Thyroid gland (tissue), 4 donors: ENCODE data around the gene ABAT. TPM values are rescaled to one million over a fixed set of nuclear protein-coding genes. Genes with fewer than 3 reads are reported as not detected.

Experiments
- DNase-seq, 2 donors: peaks; one replicate each; pipeline ENCODE4 v3.0.0-alpha.2; 2019
- H3K27ac ChIP-seq, 3 donors: fragments of 200-600 bp; sonication (generic); 1 replicate in 2 of 3; 2 replicates in 1 of 3; pipeline ENCODE4 v1.5.1; 2016 to 2019; ENCODE audit warnings: mild to moderate bottlenecking in 1 of 3, moderate library complexity in 1 of 3
- H3K27me3 ChIP-seq: fragments of 200-600 bp; sonication (generic); one replicate; pipeline ENCODE4 v1.5.1; 2019
- H3K36me3 ChIP-seq, 2 donors: fragments of 200-600 bp; sonication (generic); one replicate each; pipeline ENCODE4 v1.5.1; 2016 to 2019
- H3K4me1 ChIP-seq, 2 donors: fragments of 200-600 bp; sonication (generic); one replicate each; pipeline ENCODE4 v1.5.1; 2017 to 2019
- H3K4me3 ChIP-seq, 3 donors: fragments of 200-600 bp; sonication (generic); replicated peaks in 1 of 3; 1 replicate in 2 of 3; 2 replicates in 1 of 3; pipeline ENCODE4 v1.5.1; 2016; ENCODE audit warnings: mild to moderate bottlenecking in 1 of 3
- H3K9me3 ChIP-seq: fragments of 200-600 bp; sonication (generic); one replicate; pipeline ENCODE4 v1.5.1; 2017
- POLR2A ChIP-seq, 2 donors: fragments of 450-650 bp; IDR thresholded peaks; one replicate each; pipeline ENCODE4 v1.6.1; 2017; ENCODE audit warnings: antibody characterized with exemption in 2 of 2, mild to moderate bottlenecking in 2 of 2, moderate library complexity in 1 of 2
- WGBS, 2 donors: methylation state at CpG; one replicate each; pipeline ENCODE4 v1.1.5; 2017; 5-methylcytosine and 5-hydroxymethylcytosine counted together
- intact Hi-C: fragments of 100-400 bp; cut with DNase I; formaldehyde crosslinking; loops from one replicate; pipeline ENCODE4 v1.15.1; 2023
- total RNA-seq, 4 donors: library from RNA; depleted of rRNA; stranded (reverse); fragments of >200 nt; gene quantifications; one replicate each; pipeline ENCODE4 v1.2.3, GENCODE V29; 2016
- TF ChIP-seq, protein P1 (sequence below), 6 experiments: fragments of 200-600 bp in 3 of 6; fragments of 450-650 bp in 3 of 6; sonication (generic) in 3 of 6; IDR thresholded peaks; one replicate each; pipeline ENCODE4 v1.5.1; 2016 to 2019; ENCODE audit warnings: antibody characterized with exemption in 6 of 6, mild to moderate bottlenecking in 2 of 6, inconsistent platforms in 1 of 6, moderate library complexity in 1 of 6

ABAT gene
- total RNA-seq, 4 donors from 2014 or later: 10.9 to 53.7 (median 35.9) TPM

DNA sequence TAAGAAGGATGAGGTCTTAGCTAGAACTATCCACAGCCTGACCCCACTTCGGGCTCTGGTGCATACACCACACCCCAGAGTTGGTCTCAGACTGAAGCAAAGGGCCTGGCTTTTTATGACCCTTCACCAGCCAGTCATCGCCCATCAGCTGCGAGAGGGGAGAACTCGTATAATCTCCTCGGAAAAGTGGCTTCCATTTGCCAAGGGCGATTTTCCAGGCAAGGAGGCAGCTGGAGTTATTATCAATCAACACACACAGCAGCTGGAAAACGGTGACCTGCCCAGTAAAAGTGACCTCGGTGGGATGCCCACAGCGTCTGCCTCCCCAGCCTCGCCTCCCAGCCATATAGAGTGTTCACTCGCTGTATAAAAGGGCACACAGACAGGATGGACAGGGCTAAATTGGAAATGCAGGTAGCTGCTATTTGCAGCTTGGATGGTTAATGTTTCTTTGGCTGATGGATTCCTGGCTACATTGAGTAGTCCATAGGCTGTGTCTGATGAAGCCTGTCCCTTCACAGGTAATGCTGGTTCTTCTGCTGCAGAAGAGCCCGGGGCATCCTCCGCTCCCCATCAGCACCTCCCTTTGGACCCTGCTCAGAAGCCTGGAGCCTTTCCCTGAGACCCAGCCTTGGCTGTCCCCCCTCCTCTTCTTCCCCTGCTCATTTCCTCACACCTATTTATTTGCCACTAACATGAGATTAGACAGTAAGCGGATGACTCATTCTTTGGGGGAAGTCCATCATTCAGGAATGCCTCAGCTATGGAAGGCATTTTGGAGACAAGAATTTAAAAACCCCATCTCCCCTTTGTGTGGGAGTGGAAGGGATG is 77.3 kb downstream of the ABAT start:
- Histone ChIP-seq H3K27me3 (no peaks in the 10 kb centered on the region), H3K27ac (no peak overlapping the region), H3K9me3 (no peaks in the 10 kb centered on the region), H3K36me3 (no peaks in the 10 kb centered on the region), H3K4me3 (no peak overlapping the region), H3K4me1 (no peaks in the 10 kb centered on the region)
- 74 to 77% methylated on average over 14 of the region's 14 CpGs for WGBS, 2 donors
- TF ChIP-seq POLR2A (IDR thresholded peaks at IDR 0.05): no peak
- TF ChIP-seq, protein P1, sequence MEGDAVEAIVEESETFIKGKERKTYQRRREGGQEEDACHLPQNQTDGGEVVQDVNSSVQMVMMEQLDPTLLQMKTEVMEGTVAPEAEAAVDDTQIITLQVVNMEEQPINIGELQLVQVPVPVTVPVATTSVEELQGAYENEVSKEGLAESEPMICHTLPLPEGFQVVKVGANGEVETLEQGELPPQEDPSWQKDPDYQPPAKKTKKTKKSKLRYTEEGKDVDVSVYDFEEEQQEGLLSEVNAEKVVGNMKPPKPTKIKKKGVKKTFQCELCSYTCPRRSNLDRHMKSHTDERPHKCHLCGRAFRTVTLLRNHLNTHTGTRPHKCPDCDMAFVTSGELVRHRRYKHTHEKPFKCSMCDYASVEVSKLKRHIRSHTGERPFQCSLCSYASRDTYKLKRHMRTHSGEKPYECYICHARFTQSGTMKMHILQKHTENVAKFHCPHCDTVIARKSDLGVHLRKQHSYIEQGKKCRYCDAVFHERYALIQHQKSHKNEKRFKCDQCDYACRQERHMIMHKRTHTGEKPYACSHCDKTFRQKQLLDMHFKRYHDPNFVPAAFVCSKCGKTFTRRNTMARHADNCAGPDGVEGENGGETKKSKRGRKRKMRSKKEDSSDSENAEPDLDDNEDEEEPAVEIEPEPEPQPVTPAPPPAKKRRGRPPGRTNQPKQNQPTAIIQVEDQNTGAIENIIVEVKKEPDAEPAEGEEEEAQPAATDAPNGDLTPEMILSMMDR (IDR thresholded peaks at IDR 0.05): no peak
- intact Hi-C loops: no loop called here
- DNase-seq: no peak

DNA sequence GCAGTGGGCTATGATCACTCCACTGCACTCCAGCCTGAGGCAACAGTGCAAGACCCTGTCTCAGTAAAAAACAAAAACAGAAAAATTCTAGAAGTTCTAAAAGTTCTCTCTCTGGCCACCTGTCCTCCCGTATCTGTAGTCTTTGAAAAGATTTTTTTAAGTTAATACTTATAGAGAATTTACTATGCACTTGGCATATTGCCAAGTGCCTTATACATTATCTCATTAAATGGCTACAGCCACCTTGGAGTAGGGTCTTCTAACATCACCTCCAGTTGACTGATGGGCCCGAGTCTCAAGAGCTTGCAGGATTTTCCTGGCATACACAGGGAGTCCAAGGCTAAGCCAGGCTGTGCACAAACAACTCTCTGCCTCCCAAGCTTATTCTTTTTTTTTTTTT is 78.3 kb downstream of the ABAT start:
- DNase-seq: no peak
- Histone ChIP-seq H3K27me3 (no peaks in the 10 kb centered on the region), H3K27ac (no peak overlapping the region), H3K4me3 (no peak overlapping the region), H3K36me3 (no peaks in the 10 kb centered on the region), H3K4me1 (no peaks in the 10 kb centered on the region), H3K9me3 (no peaks in the 10 kb centered on the region)
- intact Hi-C loops: no loop called here
- WGBS, 2 donors: 44 to 48% methylated on average over 2 of the region's 2 CpGs
- TF ChIP-seq, protein P1 (IDR thresholded peaks at IDR 0.05): no peak
- no peak for TF ChIP-seq POLR2A (IDR thresholded peaks at IDR 0.05)

DNA sequence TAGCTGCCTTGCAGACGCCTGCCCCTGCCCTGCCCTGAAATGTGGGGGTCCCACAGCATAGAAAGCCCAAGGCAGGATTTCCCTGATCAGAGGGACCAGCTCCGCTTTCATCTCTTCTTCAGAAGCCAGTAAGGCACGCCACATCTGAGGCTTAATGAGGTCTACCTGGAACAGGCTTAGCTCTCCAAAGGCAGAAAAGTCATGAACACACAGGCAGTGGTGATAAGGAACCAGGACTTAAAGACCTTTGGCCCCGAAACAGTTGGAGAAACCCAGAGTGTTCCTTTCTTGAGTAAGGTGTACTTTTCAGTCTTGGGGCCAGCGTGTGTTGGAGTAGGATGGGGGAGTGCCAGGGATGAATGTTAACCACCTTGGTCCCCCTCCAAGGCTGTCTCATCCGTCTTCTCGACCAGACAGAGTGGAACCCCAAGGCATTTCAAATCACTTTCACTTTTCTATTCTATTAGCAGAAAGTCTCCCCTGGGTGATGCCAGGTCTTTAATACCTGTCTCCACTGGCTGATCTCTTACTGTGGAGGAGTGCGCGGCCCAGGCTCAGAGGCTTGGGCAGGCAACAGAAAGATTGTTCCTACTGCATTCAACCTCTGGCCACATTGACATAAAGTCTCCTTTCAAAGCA is 79.1 kb downstream of the ABAT start:
- intact Hi-C loops: no loop called here
- no peaks in the 10 kb centered on the region for H3K9me3 ChIP-seq
- no peaks in the 10 kb centered on the region for H3K4me1 ChIP-seq
- no peak for DNase-seq
- H3K27me3 ChIP-seq: no peaks in the 10 kb centered on the region
- TF ChIP-seq, protein P1 (IDR thresholded peaks at IDR 0.05): no peak
- TF ChIP-seq POLR2A (IDR thresholded peaks at IDR 0.05): no peak
- H3K27ac ChIP-seq: no peak overlapping the region
- H3K4me3 ChIP-seq: no peak overlapping the region
- WGBS, 2 donors: 72 to 73% methylated on average over 9 of the region's 9 CpGs
- H3K36me3 ChIP-seq: no peaks in the 10 kb centered on the region

DNA sequence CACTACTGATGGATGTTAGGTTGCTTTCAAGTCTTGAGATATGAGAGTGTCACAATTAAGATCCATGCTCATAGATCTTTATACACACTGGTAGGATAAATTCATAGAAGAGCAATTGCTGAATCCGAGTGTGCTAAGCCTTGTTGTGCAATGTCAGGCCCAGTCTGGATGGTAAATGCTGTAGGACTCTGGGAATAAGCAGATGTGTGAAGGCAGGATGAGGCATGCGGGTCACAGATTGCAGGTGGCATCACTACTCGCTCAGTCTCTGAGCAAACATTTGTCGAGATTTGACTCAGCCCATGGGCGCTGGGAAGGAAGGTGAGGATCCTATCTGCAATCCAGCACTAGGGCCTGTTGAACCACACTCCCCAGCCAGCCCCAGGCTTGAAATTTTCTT is 82.3 kb downstream of the ABAT start:
- intact Hi-C loops: no loop called here
- H3K27ac ChIP-seq: no peak overlapping the region
- no peaks in the 10 kb centered on the region for H3K36me3 ChIP-seq
- WGBS, 2 donors: 96 to 97% methylated on average over 5 of the region's 5 CpGs
- H3K27me3 ChIP-seq: no peaks in the 10 kb centered on the region
- no peaks in the 10 kb centered on the region for H3K4me1 ChIP-seq
- no peak for TF ChIP-seq POLR2A (IDR thresholded peaks at IDR 0.05)
- TF ChIP-seq, protein P1 (IDR thresholded peaks at IDR 0.05): no peak
- DNase-seq: no peak
- H3K4me3 ChIP-seq: no peak overlapping the region
- no peaks in the 10 kb centered on the region for H3K9me3 ChIP-seq

DNA sequence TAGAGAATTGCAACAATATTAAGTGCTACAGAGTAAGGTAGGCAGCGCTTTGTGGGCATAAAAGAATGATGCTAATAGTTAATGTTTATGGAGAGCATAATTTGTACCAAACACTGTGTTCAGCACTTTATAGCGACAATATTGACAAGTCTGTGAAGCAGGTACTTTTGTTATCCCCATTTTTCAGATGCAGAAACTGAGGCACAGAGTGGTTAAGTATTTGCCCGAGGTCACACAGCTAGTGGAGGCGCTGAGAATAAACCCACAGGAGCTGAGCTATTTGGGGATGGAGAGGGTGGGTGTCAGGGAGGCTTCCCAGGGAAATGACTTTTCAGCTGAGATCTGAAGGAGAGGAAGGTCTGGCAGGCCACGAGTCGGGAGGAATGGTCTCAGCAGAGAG is 83.6 kb downstream of the ABAT start:
- Histone ChIP-seq H3K9me3 (no peaks in the 10 kb centered on the region), H3K27me3 (no peaks in the 10 kb centered on the region), H3K27ac (no peak overlapping the region), H3K36me3 (no peaks in the 10 kb centered on the region), H3K4me3 (no peak overlapping the region), H3K4me1 (no peaks in the 10 kb centered on the region)
- DNase-seq: no peak
- WGBS, 2 donors: 96 to 97% methylated on average over 6 of the region's 6 CpGs
- TF ChIP-seq, protein P1 (IDR thresholded peaks at IDR 0.05): no peak
- TF ChIP-seq POLR2A (IDR thresholded peaks at IDR 0.05): no peak
- intact Hi-C loops: no loop called here
